AG09309 (cell line): ENCODE results near the gene SPANXN4.

Experiments
- DNase-seq: peaks from one replicate; pipeline ENCODE4 v3.0.0-alpha.2; 2010; ENCODE audit warnings: low read depth
- H3K4me3 ChIP-seq: 2 replicates; pipeline ENCODE4 v1.5.1; 2011; ENCODE audit warnings: mild to moderate bottlenecking, low read depth, low read length, moderate library complexity; ENCODE audit not compliant: control insufficient read depth
- TF ChIP-seq, protein P1 (sequence below): IDR thresholded peaks from 2 replicates; pipeline ENCODE4 v1.5.1; 2011; ENCODE audit warnings: mild to moderate bottlenecking, low read depth, low read length, inconsistent platforms; ENCODE audit not compliant: insufficient read depth, control insufficient read depth; ENCODE audit errors: missing control alignments

The SPANXN4 gene, protein sequence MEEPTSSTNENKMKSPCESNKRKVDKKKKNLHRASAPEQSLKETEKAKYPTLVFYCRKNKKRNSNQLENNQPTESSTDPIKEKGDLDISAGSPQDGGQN

DNA sequence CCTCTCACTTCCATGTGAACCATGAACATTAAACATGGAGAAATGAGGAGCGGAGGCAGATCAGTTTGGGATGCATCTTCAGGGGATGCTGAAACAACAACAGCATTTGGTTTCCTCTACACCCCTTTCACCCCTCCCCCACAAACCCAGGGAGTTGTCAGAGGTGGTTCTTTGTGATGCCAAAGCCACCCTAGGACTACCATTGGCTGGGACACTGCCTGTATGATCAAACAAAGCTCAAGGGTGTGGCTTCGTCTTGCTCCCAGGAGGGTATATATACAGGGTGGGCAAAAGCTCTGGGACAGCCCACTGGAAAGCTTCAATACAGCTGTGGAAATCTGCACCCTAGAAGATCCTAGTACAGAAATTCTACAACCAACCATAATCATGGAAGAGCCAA lies at the start of gene SPANXN4:
Gene SPANXN4 (plus strand): TSS at position 301 of the 400 bp plus-strand sequence. CDS start 87 bp downstream, at position 388.
- DNase-seq, result no peak
- no peak within 1 kb of the TSS for H3K4me3 ChIP-seq
- TF ChIP-seq, protein P1, sequence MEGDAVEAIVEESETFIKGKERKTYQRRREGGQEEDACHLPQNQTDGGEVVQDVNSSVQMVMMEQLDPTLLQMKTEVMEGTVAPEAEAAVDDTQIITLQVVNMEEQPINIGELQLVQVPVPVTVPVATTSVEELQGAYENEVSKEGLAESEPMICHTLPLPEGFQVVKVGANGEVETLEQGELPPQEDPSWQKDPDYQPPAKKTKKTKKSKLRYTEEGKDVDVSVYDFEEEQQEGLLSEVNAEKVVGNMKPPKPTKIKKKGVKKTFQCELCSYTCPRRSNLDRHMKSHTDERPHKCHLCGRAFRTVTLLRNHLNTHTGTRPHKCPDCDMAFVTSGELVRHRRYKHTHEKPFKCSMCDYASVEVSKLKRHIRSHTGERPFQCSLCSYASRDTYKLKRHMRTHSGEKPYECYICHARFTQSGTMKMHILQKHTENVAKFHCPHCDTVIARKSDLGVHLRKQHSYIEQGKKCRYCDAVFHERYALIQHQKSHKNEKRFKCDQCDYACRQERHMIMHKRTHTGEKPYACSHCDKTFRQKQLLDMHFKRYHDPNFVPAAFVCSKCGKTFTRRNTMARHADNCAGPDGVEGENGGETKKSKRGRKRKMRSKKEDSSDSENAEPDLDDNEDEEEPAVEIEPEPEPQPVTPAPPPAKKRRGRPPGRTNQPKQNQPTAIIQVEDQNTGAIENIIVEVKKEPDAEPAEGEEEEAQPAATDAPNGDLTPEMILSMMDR, result no peak

DNA sequence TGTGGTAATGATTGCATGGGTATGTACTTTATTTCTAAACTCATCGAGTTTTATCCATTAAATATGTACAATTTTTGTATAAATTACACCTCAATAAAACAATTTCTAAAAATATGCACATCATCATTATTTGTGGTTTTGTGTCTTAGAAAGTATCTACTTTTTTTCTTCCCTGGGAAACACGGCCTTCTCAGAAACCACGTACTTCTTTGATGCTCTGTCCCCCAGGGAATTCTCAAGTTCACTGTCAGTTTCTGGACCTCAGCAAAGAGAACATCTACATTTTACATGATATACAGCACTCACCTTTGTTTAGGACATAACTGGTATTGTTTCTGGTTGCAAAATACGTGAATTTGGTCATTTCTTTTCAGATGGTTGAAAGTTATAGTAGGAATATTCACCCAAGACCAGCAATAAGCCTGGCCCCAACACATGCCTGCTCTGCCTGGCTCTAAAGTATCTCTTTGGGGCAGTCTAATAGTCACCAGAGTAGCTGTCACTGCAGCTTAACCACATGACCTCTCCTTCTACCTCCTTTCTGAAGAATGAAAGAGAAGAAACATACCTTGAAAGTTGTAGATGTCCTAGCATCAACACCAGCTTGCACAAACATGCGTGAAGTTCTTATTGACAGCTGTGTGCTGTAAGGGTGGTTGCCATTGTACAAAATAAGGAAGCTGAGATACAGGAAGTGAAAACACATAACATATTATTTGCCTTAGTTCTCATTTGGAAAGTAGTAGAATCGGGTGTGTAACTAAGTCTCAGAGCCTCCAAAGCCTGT lies 48.4 kb upstream of the SPANXN4 start:
- TF ChIP-seq, protein P1, result no peak
- H3K4me3 ChIP-seq, result no peak overlapping the region
- DNase-seq, result no peak

DNA sequence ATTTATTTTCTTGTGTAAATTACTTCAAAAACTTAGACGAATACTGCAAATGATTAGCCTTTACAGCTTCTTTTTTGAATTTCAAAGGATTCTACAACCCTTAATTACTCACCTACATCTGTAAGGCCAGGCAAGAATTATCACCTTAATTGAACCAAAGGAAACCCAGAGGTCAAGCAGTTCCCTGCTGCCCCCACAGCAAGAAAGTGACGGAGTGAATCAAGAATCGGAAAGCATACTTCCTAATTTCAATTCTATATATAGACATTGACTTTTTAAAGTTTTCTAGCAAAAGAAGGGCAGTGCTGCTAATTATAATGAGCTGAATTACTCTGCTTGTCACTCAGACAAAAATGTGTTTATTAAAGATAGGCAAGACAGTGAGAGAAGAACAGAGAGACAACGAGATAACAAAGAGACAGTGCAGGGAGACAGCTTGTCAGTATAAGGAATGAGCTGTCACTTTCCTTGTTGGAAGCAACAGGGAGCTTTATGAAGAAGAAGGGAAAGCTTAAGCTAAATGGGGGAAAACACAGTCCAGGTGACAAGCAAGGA lies 47.5 kb upstream of the SPANXN4 start:
- TF ChIP-seq, protein P1, result no peak
- no peak for DNase-seq

DNA sequence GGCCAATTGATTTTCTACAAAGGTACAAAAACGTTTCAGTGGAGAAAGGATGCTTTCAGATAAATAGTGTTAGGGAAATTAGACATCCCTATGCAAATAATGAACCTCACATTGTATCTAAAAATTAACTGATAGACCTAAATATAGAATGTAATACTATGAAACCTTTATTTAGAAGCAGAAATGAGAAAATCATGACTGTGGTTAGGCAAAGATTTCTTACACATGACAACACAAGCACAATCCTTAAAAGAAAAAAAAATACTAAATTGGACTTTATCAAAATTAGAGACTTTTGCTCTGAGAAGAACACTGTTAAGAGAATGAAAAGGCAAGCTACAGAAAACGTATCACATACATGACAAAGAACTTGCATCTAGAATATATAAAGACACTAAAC lies 43.0 kb upstream of the SPANXN4 start:
- H3K4me3 ChIP-seq, result no peak overlapping the region
- DNase-seq, result no peak
- TF ChIP-seq, protein P1, result no peak

More for the DNA sequence above, 47.5 kb upstream of the SPANXN4 start:
- H3K4me3 ChIP-seq, result no peak overlapping the region

DNA sequence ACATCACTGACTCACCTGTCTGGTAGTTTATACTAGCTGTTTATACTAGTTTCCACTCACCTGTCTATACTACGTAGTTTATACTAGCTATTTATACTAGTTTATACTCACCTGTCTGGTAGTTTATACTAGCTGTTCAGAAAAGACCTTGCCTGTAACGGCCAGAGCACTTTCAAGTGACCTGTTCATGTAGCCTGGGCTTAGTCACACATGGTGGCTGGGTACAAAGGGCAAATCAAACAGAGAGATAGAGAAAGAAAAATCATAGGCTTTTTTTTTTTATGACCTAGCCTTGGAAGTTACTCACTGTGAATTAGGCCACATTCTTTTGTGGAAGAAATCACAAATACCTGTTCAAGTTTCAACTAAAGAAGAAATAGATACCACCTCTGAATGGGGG lies 30.7 kb upstream of the SPANXN4 start:
- no peak overlapping the region for H3K4me3 ChIP-seq
- no peak for DNase-seq
- TF ChIP-seq, protein P1, result no peak

DNA sequence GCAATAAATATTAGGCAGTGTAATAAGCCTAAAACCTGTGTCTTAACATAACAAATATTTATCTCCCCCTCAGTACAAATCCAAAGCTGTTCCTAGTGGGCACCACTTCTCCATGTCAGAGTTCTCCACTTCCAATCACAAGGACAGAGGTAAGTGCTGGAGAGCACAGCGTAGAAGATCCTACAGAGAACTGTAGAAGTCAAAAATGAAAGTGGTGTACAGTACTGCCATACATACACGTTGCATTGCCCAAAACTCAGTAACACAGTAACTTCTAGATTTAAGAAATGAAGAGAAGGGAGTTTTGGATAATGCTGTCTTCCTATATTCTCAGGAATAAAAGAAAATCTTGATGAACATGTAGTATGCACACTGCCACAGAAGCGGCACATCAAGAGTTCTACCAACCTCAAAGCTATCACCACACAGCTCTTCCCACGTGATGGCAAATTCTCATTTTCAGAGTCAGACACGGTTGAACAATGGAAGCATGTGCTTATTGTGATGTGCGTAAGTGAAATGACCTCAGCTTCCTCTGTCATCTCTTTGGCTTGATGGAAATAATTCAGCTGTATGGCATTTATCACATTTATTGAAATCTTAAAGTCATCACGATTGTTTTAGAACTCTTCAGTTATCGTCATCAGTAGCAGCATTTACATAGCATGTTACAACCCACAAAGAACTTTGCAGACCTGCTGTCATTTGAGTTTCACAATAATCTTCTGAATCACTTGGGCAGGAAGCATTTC lies 27.1 kb upstream of the SPANXN4 start:
- DNase-seq, result no peak
- H3K4me3 ChIP-seq, result no peak overlapping the region
- TF ChIP-seq, protein P1, result no peak
